Memory B cell (primary cell): ENCODE results near the gene RAB34.

Experiments
- ATAC-seq: fragments of 150-1000 bp; cut with Tn5 transposase; 2 replicates; pipeline ENCODE4 v1.10.0; 2021; ENCODE audit warnings: low read depth, mild to moderate bottlenecking, moderate library complexity
- DNase-seq, 2 donors: peaks; one replicate each; pipeline ENCODE4 v3.0.0; 2022; ENCODE audit warnings: low spot score in 2 of 2
- H3K27ac Mint-ChIP-seq: one replicate; pipeline ENCODE4 v1.8.0; 2022; ENCODE audit warnings: mild to moderate bottlenecking, moderate library complexity, mixed read lengths
- H3K27me3 Mint-ChIP-seq: one replicate; pipeline ENCODE4 v1.8.0; 2022; ENCODE audit warnings: mixed read lengths
- H3K36me3 Mint-ChIP-seq: one replicate; pipeline ENCODE4 v1.8.0; 2022; ENCODE audit warnings: mild to moderate bottlenecking, mixed read lengths
- H3K4me1 Mint-ChIP-seq: one replicate; pipeline ENCODE4 v1.8.0; 2022; ENCODE audit warnings: mixed read lengths
- H3K4me3 Mint-ChIP-seq: one replicate; pipeline ENCODE4 v1.8.0; 2022; ENCODE audit warnings: mild to moderate bottlenecking, moderate library complexity, mixed read lengths
- H3K9me3 Mint-ChIP-seq: one replicate; pipeline ENCODE4 v1.8.0; 2022; ENCODE audit warnings: mixed read lengths

RAB34 gene

DNA sequence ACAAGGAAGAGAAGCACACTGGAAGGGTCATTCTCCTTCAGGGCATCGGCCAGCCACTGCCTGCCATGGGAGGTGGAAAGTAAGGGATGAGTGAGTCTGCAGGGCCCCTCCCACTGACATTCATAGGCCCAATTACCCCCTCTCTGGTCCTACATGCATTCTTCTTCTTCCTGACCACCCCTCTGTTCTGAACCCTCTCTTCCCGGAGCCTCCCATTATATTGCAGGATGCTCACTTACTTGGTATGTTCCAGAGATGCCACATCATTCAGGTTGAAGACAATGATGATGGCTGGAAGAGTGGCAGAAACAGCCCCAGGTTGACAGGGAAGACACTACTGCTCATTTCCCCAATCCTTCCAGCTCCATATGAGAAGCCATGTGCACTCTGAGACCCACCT, 2.5 kb downstream of the RAB34 start:
- H3K36me3 Mint-ChIP-seq, result peaks cover 3% of the 10 kb centered on the region
- no peaks in the 10 kb centered on the region for H3K9me3 Mint-ChIP-seq
- no peak overlapping the region for H3K4me3 Mint-ChIP-seq
- no peak overlapping the region for H3K27ac Mint-ChIP-seq
- H3K4me1 Mint-ChIP-seq, result peaks cover 28% of the 10 kb centered on the region
- DNase-seq (no peak), ATAC-seq (no peak)
- peaks cover 2% of the 10 kb centered on the region for H3K27me3 Mint-ChIP-seq

DNA sequence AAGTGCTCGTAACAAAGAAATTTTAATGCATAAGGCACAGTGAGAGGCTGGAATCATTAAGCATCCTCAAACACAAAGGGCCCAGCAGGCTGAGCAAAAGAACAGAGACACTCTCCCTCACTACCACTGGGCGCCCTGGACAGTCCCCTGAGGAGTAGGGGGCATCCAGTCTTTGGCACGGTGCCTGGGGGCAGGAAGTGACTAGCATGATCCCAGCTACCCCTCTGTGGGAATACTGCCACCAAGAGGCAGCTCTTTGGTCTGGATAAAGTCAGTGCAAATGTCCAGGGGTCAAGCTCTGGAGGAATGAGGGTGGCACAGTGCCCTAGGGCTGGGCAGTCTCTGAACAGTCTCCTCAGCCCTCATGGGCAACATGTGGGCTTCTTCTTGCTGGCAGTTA, 3.4 kb downstream of the RAB34 start:
- Mint-ChIP-seq H3K27ac (no peak overlapping the region), H3K4me1 (peaks cover 22% of the 10 kb centered on the region), H3K9me3 (no peaks in the 10 kb centered on the region), H3K4me3 (no peak overlapping the region), H3K27me3 (peaks cover 2% of the 10 kb centered on the region), H3K36me3 (no peaks in the 10 kb centered on the region)
- ATAC-seq (no peak), DNase-seq (no peak)

GRCh38 chr17:28712705-28713415, 4.8 kb downstream of the RAB34 start:
- no peaks in the 10 kb centered on the region for H3K9me3 Mint-ChIP-seq
- H3K27me3 Mint-ChIP-seq, result peaks cover 2% of the 10 kb centered on the region
- H3K36me3 Mint-ChIP-seq, result no peaks in the 10 kb centered on the region
- peaks cover 12% of the 10 kb centered on the region for H3K4me1 Mint-ChIP-seq
- ATAC-seq, result no peak
- H3K4me3 Mint-ChIP-seq, result peak overlapping the region; percentile 94
- no peak for DNase-seq
- H3K27ac Mint-ChIP-seq, result peak overlapping the region; percentile 95

DNA sequence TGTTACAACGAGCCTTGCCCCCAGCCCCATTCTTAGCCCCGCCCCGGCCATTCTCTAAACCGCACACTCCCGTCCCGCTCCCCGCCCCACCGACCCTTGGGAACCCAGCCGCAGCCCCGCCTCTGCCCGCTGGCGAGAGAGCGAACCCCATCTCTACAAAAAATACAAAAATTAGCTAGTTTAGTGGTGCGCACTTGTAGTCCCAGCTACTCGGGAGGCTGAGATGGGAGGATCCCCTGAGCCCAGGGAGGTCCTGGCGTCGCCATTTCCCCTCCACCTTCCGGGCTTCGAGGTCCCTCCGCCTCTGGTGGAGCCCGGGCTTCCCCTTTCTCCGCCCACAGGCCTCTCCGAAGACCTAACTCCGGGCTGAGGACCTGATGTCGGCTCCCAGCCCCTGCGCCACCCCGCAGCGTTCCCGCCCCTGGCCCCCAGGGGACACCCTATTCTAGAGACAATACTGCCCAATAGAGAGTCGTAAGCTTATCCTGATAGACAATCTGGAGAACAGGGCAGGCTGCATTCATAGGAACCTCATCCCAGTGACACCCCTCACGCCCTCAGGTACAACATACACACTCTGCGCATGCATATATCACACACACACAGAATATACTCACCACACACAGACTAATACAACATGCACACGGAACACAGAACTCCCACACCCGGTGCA, 5.5 kb downstream of the RAB34 start:
- Mint-ChIP-seq H3K27me3 (peaks cover 2% of the 10 kb centered on the region), H3K36me3 (no peaks in the 10 kb centered on the region), H3K27ac (peak overlapping the region; percentile 95), H3K9me3 (no peaks in the 10 kb centered on the region), H3K4me1 (peaks cover 10% of the 10 kb centered on the region), H3K4me3 (peak overlapping the region; percentile 94)
- DNase-seq (peak; percentile 57 to 59), ATAC-seq (peak; percentile 49)

DNA sequence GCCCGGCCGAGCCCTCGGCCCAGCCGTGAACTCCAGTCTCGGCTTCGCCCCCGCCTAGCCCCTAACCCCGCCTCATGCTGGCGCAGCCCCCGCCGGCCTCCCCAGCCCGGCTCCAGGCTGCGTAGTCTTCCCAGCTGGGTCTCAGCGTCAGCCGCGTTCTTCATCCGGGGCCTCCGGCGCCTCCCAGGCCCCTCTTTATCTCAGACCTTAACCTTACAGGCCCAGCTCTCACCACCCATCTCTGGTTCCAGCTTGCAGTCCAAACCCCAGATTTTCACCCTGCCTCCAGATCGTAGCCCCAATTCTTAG, 6.0 kb downstream of the RAB34 start, which contains the start of gene PROCA1:
TSS of gene PROCA1 (minus strand) at position 166 of the 309 bp plus-strand sequence. CDS start 228 bp downstream, outside the sequence.
- no peaks in the 10 kb centered on the region for H3K36me3 Mint-ChIP-seq
- peak; percentile 46 for ATAC-seq

DNA sequence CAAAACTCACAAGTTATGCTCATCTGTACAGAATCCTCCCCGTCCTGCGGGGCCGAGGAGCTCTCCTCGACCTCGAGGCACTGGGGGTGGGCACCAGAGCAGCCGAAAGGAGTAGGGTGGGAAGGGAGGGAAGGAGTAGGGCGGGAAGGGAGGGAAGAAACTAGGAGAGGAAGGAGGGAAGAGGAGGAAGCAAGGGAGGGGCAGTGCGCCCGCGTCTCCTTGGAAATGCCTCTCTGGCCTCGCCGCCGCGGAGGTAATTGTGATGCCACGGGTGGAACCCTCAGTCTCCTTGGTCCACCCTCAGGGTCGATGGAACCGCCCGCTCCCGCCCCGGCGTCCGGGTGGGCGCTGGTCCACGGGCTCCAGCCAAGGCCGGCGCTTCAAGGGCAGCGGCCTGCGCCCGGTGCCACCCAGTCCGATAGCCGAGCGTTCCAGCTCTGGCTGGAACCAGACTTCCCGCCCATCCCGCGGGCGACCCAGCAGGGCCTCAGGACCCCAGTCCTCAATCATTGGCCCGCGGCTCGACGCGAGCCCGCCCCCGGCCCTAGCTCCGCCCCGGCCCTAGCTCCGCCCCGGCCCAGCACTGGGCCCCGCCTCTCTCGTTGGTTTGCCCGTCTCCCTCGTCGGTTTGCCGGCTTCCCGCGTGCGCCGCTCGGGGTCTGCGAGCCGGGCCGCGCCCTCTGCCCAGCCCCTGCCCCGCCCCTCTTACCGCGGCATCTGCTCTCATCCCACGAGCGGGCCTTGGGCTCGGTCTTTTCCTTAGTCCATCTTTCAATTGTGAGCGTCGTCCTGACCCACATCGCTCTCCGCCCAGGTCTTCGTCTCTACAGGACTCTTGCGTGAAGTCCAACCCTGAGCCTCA, 6.6 kb downstream of the RAB34 start:
- H3K27ac Mint-ChIP-seq, result peak overlapping the region; percentile 95
- peak; percentile 85 for ATAC-seq
- DNase-seq, result peak; percentile 84 to 91
- peaks cover 2% of the 10 kb centered on the region for H3K27me3 Mint-ChIP-seq
- H3K4me1 Mint-ChIP-seq, result peaks cover 10% of the 10 kb centered on the region
- no peaks in the 10 kb centered on the region for H3K9me3 Mint-ChIP-seq
- peak overlapping the region; percentile 94 for H3K4me3 Mint-ChIP-seq
- no peaks in the 10 kb centered on the region for H3K36me3 Mint-ChIP-seq

More for the DNA sequence above, 6.0 kb downstream of the RAB34 start, which contains the start of gene PROCA1:
- no peaks in the 10 kb centered on the region for H3K9me3 Mint-ChIP-seq
- peaks cover 2% of the 10 kb centered on the region for H3K27me3 Mint-ChIP-seq
- H3K27ac Mint-ChIP-seq, result peak within 1 kb of the TSS; percentile 95
- peak within 1 kb of the TSS; percentile 94 for H3K4me3 Mint-ChIP-seq
- DNase-seq, result peak in 1 of 2 donors; percentile 30
- H3K4me1 Mint-ChIP-seq, result peaks cover 10% of the 10 kb centered on the region

DNA sequence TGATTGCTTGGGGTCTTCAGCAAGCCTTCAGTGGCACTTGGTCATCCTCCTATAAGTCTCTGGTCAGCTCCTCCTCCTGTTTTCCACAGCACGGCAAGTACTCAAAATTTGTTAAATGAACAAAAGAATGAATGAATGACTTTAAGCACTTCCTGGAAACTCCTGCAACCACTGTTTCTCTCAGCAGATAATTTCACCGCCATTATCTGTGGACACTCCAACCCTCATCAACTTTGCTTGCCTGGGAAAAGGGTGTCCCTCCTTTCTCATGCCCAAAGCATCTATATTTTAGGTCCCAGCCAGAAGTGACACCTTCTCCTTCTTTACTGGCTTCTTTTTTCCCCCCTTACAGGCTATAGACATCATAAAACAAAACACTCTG, 10.3 kb downstream of the RAB34 start:
- Mint-ChIP-seq H3K4me3 (no peak overlapping the region), H3K27ac (peak overlapping the region; percentile 54), H3K9me3 (no peaks in the 10 kb centered on the region), H3K4me1 (peaks cover 7% of the 10 kb centered on the region), H3K27me3 (no peaks in the 10 kb centered on the region), H3K36me3 (peaks cover 11% of the 10 kb centered on the region)
- ATAC-seq (no peak), DNase-seq (no peak)

- Mint-ChIP-seq H3K36me3 (peaks cover 14% of the 10 kb centered on the region), H3K27ac (peak overlapping the region; percentile 62)
These were observed 11.0 kb downstream of the RAB34 start for GRCh38 chr17:28706471-28707338.

GRCh38 chr17:28705728-28706334, 11.8 kb downstream of the RAB34 start:
- peaks cover 19% of the 10 kb centered on the region for H3K36me3 Mint-ChIP-seq
- H3K9me3 Mint-ChIP-seq, result no peaks in the 10 kb centered on the region
- peaks cover 4% of the 10 kb centered on the region for H3K4me1 Mint-ChIP-seq
- no peak overlapping the region for H3K4me3 Mint-ChIP-seq
- ATAC-seq (no peak), DNase-seq (no peak)
- H3K27ac Mint-ChIP-seq, result peak overlapping the region; percentile 62
- H3K27me3 Mint-ChIP-seq, result no peaks in the 10 kb centered on the region

More at GRCh38 chr17:28706471-28707338, 11.0 kb downstream of the RAB34 start:
- DNase-seq (no peak), ATAC-seq (no peak)
- H3K9me3 Mint-ChIP-seq, result no peaks in the 10 kb centered on the region
- peaks cover 6% of the 10 kb centered on the region for H3K4me1 Mint-ChIP-seq
- no peak overlapping the region for H3K4me3 Mint-ChIP-seq
- H3K27me3 Mint-ChIP-seq, result no peaks in the 10 kb centered on the region

DNA sequence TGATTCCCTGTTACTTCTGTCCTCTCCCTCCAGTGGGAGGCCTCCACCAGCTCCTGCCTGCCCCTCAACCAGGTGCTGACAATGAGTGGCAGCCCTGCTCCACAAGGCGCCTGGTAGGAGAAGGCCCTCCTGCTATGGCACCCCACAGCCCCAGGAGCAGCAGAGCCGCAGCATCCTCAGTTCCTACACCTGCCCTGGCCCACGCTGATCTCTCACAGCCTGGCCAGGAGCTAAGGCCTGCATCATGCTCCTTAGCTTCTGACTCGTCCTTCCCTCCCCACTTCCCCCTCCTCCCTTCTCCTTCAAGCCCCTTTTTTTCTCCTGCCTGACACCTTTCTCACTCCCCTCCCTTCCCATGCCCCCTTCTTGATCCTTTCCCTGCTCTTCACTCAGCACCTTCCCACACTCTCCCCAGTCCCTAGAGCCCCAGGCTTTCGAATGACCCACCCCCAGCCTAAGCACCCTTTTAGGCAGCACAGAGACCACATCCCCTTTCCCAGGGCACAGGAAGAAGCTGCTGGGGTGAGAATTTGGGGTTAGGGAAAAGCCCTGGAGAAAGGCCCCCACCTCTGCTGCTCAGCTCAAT, 12.5 kb downstream of the RAB34 start:
- H3K4me3 Mint-ChIP-seq, result no peak overlapping the region
- peaks cover 21% of the 10 kb centered on the region for H3K36me3 Mint-ChIP-seq
- no peaks in the 10 kb centered on the region for H3K4me1 Mint-ChIP-seq
- no peak overlapping the region for H3K27ac Mint-ChIP-seq
- DNase-seq (no peak), ATAC-seq (no peak)
- no peaks in the 10 kb centered on the region for H3K27me3 Mint-ChIP-seq
- H3K9me3 Mint-ChIP-seq, result no peaks in the 10 kb centered on the region

GRCh38 chr17:28704219-28704858, 13.3 kb downstream of the RAB34 start:
- ATAC-seq (no peak), DNase-seq (no peak)
- Mint-ChIP-seq H3K9me3 (no peaks in the 10 kb centered on the region), H3K36me3 (peaks cover 29% of the 10 kb centered on the region), H3K4me3 (no peak overlapping the region), H3K27me3 (no peaks in the 10 kb centered on the region), H3K4me1 (no peaks in the 10 kb centered on the region), H3K27ac (peak overlapping the region; percentile 49)

- H3K9me3 Mint-ChIP-seq, result no peaks in the 10 kb centered on the region
- peaks cover 31% of the 10 kb centered on the region for H3K36me3 Mint-ChIP-seq
- ATAC-seq (no peak), DNase-seq (no peak)
- H3K27me3 Mint-ChIP-seq, result no peaks in the 10 kb centered on the region
- no peaks in the 10 kb centered on the region for H3K4me1 Mint-ChIP-seq
- peak overlapping the region; percentile 49 for H3K27ac Mint-ChIP-seq
- H3K4me3 Mint-ChIP-seq, result no peak overlapping the region
These were observed 14.0 kb downstream of the RAB34 start for GRCh38 chr17:28703552-28704218.
